ENCODE results near the gene TMEM11.

Gene TMEM11

DNA sequence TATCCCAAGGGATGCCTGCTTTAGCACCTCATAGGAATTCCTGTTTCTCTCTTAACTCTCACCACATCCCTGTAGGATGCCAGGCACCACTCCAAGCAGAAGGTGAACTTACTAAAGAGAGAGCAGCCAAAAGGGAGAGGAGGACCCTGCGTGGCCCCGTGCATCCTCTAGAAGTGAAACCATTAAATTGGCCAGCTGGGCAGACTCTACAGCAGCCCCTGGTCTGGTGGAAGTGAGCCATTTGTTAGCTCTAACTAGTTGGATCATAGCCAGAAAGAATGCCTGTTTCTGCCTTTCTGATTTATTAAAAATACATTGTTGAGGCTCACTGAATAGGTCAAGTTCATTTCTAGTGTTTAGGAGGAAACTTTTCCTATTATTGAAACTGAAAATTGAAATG is 22.3 kb downstream of the TMEM11 start:
- H3K27me3 Mint-ChIP-seq (ENCODE audit: low read depth): no peaks in the 10 kb centered on the region
- H3K27ac Mint-ChIP-seq: peak overlapping the region in 2 of 3 experiments; percentile 35 to 65
- H3K36me3 Mint-ChIP-seq (ENCODE audit: low read depth): peaks cover 48% of the 10 kb centered on the region
- TF ChIP-seq, protein P1, sequence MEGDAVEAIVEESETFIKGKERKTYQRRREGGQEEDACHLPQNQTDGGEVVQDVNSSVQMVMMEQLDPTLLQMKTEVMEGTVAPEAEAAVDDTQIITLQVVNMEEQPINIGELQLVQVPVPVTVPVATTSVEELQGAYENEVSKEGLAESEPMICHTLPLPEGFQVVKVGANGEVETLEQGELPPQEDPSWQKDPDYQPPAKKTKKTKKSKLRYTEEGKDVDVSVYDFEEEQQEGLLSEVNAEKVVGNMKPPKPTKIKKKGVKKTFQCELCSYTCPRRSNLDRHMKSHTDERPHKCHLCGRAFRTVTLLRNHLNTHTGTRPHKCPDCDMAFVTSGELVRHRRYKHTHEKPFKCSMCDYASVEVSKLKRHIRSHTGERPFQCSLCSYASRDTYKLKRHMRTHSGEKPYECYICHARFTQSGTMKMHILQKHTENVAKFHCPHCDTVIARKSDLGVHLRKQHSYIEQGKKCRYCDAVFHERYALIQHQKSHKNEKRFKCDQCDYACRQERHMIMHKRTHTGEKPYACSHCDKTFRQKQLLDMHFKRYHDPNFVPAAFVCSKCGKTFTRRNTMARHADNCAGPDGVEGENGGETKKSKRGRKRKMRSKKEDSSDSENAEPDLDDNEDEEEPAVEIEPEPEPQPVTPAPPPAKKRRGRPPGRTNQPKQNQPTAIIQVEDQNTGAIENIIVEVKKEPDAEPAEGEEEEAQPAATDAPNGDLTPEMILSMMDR (IDR thresholded peaks at IDR 0.05; ENCODE audit: unreplicated experiment in 3 of 3): no peak
- H3K4me3 Mint-ChIP-seq: no peak overlapping the region
- H3K9me3 Mint-ChIP-seq: no peaks in the 10 kb centered on the region
- peaks cover 37% of the 10 kb centered on the region for H3K4me1 Mint-ChIP-seq

DNA sequence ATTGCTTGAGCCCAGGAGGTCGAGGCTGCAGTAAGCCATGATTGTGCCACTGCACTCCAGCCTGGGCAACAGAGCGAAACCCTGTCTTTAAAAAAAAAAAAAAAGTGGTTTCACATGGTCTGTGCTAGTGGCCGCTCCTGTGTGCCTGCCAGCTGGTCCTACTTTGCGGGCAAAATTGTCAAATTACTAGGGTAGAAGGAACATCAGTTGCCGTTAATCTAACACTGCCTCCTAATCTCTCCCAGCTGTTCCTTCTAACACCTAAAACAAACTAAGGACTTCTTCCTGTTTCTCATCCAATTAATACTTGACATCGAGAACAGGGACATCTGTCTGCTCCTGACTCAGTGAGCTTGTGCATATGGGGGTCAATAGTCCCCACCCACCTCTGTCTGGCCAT is 23.9 kb downstream of the TMEM11 start:
- H3K4me1 Mint-ChIP-seq: peaks cover 32% of the 10 kb centered on the region
- H3K36me3 Mint-ChIP-seq (ENCODE audit: low read depth): peaks cover 53% of the 10 kb centered on the region
- H3K27me3 Mint-ChIP-seq (ENCODE audit: low read depth): no peaks in the 10 kb centered on the region
- H3K27ac Mint-ChIP-seq: no peak overlapping the region
- no peaks in the 10 kb centered on the region for H3K9me3 Mint-ChIP-seq
- TF ChIP-seq, protein P1 (IDR thresholded peaks at IDR 0.05; ENCODE audit: unreplicated experiment in 3 of 3): no peak
- no peak overlapping the region for H3K4me3 Mint-ChIP-seq

DNA sequence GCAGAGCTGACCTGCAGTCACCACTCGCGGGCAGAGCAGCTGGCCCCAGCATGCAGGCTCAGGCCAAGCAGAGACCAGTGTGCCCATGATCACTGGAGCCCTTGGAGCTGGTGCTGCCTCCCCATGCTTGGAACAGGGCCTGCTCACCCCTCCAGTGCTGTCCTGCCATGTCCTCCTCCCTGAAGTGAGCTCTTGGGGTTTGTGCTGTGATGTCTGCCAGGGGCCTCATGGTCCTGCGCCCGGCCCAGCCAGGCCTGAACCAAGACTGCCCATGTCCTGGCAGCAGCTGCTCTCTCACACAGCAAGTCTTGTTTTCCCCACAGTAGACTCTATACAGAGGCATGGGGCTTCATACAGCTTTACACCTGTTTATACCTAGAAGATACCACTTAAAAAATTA is 24.6 kb downstream of the TMEM11 start:
- no peaks in the 10 kb centered on the region for H3K9me3 Mint-ChIP-seq
- TF ChIP-seq, protein P1 (IDR thresholded peaks at IDR 0.05; ENCODE audit: unreplicated experiment in 3 of 3): no peak
- H3K4me3 Mint-ChIP-seq: no peak overlapping the region
- no peaks in the 10 kb centered on the region for H3K27me3 Mint-ChIP-seq (ENCODE audit: low read depth)
- peaks cover 25% of the 10 kb centered on the region for H3K4me1 Mint-ChIP-seq
- peaks cover 53% of the 10 kb centered on the region for H3K36me3 Mint-ChIP-seq (ENCODE audit: low read depth)
- no peak overlapping the region for H3K27ac Mint-ChIP-seq

- H3K9me3 Mint-ChIP-seq: no peaks in the 10 kb centered on the region
- no peaks in the 10 kb centered on the region for H3K27me3 Mint-ChIP-seq (ENCODE audit: low read depth)
- TF ChIP-seq, protein P1 (IDR thresholded peaks at IDR 0.05; ENCODE audit: unreplicated experiment in 3 of 3): no peak
- H3K27ac Mint-ChIP-seq: peak overlapping the region in 1 of 3 experiments; percentile 35
- peaks cover 48% of the 10 kb centered on the region for H3K36me3 Mint-ChIP-seq (ENCODE audit: low read depth)
- H3K4me3 Mint-ChIP-seq: no peak overlapping the region
- peaks cover 9% of the 10 kb centered on the region for H3K4me1 Mint-ChIP-seq
Measured at GRCh38 chr17:21186399-21187187, 27.4 kb downstream of the TMEM11 start.

GRCh38 chr17:21185061-21185460 is 28.9 kb downstream of the TMEM11 start:
- Mint-ChIP-seq H3K4me1 (no peaks in the 10 kb centered on the region), H3K36me3 (ENCODE audit: low read depth) (peaks cover 48% of the 10 kb centered on the region), H3K4me3 (no peak overlapping the region), H3K9me3 (no peaks in the 10 kb centered on the region), H3K27me3 (ENCODE audit: low read depth) (no peaks in the 10 kb centered on the region), H3K27ac (no peak overlapping the region)
- TF ChIP-seq, protein P1 (IDR thresholded peaks at IDR 0.05; ENCODE audit: unreplicated experiment in 3 of 3): no peak

- Mint-ChIP-seq H3K27ac (no peak overlapping the region), H3K4me3 (no peak overlapping the region), H3K9me3 (no peaks in the 10 kb centered on the region), H3K27me3 (ENCODE audit: low read depth) (no peaks in the 10 kb centered on the region), H3K36me3 (ENCODE audit: low read depth) (peaks cover 47% of the 10 kb centered on the region), H3K4me1 (no peaks in the 10 kb centered on the region)
- TF ChIP-seq, protein P1 (IDR thresholded peaks at IDR 0.05; ENCODE audit: unreplicated experiment in 3 of 3): no peak
Measured at GRCh38 chr17:21184570-21184969, 29.4 kb downstream of the TMEM11 start.

Data from nephron (organoid).